Measurements from ENCODE around the gene LMAN1. TPM values are rescaled to one million over a fixed set of nuclear protein-coding genes. Genes with fewer than 3 reads are reported as not detected.

LMAN1 gene
- total RNA-seq, 1 experiment from 2014 or later, result 73.7 TPM

DNA sequence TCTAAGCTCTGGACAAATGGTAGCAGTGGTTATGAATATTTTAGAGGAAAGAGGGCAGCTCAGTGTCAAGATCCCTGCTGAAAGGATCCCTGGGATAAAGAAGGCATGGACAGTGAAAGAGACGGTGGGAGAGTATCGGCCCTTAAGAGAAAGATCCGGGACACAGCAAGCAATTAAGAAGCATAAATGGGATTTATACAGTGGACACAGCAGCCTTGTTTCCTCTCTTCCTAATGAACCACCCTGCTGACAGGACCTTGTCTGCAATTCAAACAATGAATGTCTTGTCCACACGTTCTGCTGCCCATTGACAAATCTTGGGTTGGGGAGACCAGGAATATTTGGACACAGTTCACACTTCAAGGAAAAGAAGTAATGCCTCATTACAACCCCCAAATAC is 57.1 kb downstream of the LMAN1 start:
- POLR2A ChIA-PET, result no interaction called here
- Histone ChIP-seq H3K27me3 (ENCODE audit: insufficient read depth, low read length) (peaks cover 5% of the 10 kb centered on the region; the same call in 1 of the 2 replicates), H3K27ac (ENCODE audit: low read depth, low read length) (no peak overlapping the region), H3K9ac (ENCODE audit: low read length) (no peak overlapping the region), H2AFZ (ENCODE audit: low read depth, low read length, poor library complexity, severe bottlenecking) (no peak overlapping the region), H3K9me2 (ENCODE audit: insufficient read depth) (no peaks in the 10 kb centered on the region), H3K9me3 (ENCODE audit: control insufficient read depth in 1 of 2, insufficient read depth in 1 of 2, low read depth in 1 of 2, low read length in 2 of 2) (no peaks in the 10 kb centered on the region), H3K4me1 (ENCODE audit: control insufficient read depth in 1 of 2, insufficient read depth in 2 of 2, low read length in 2 of 2) (peaks cover 0 to 10% of the 10 kb centered on the region in 2 experiments; a peak in 2 of 4 replicates), H3K4me2 (ENCODE audit: low read length) (no peak overlapping the region), H3K4me3 (replicated peaks in 1 of 2; ENCODE audit: low read depth in 1 of 2, low read length in 2 of 2) (no peak overlapping the region), H4K20me1 (ENCODE audit: insufficient read depth) (no peaks in the 10 kb centered on the region), H3K36me3 (ENCODE audit: control insufficient read depth in 1 of 2, insufficient read depth in 2 of 2, low read length in 2 of 2) (no peaks in the 10 kb centered on the region), H3K79me2 (ENCODE audit: insufficient read depth, low read length) (no peaks in the 10 kb centered on the region)
- CTCF ChIA-PET, result interaction anchor here (1.1 kb wide), 1 partner anchor 53 kb away, joined by 3 read pairs; no protein-coding TSS in a partner anchor
- intact Hi-C loops (cut with micrococcal nuclease), result no loop called here
- RAD21 ChIA-PET (ENCODE audit: low non-redundant PET in 1 of 2, low total read pairs in 2 of 2, uncharacterized antibody in 2 of 2, unreplicated experiment in 2 of 2), result interaction anchor here in 1 of 2 experiments (1.5 kb wide), 1 partner anchor 101 kb away, joined by 4 read pairs; no protein-coding TSS in a partner anchor
- DNase-seq (ENCODE audit: low read depth, low spot score), result no peak
- no TSS peak for BruUV-seq (replicated peaks)
- ATAC-seq, result no peak
- TF ChIP-seq, protein P1, sequence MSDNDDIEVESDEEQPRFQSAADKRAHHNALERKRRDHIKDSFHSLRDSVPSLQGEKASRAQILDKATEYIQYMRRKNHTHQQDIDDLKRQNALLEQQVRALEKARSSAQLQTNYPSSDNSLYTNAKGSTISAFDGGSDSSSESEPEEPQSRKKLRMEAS (IDR thresholded peaks at IDR 0.05), result no peak
- no peak for TF ChIP-seq ZFX (IDR thresholded peaks at IDR 0.05)
- no peak for TF ChIP-seq POLR2AphosphoS5 (IDR thresholded peaks at IDR 0.05; ENCODE audit: low read depth, low read length)
- TF ChIP-seq FOSL1 (IDR thresholded peaks at IDR 0.05; ENCODE audit: low read depth), result no peak
- no peak for TF ChIP-seq CEBPB (IDR thresholded peaks at IDR 0.05; ENCODE audit: low read depth)
- TF ChIP-seq SIN3A (IDR thresholded peaks at IDR 0.05; ENCODE audit: low read depth), result no peak
- no peak for TF ChIP-seq TCF7L2 (IDR thresholded peaks at IDR 0.05; ENCODE audit: borderline replicate concordance, extremely low read depth, insufficient read depth, insufficient read length)
- TF ChIP-seq ZBTB33 (IDR thresholded peaks at IDR 0.05; ENCODE audit: extremely low read depth, insufficient replicate concordance, low read length), result no peak
- TF ChIP-seq, protein P2, sequence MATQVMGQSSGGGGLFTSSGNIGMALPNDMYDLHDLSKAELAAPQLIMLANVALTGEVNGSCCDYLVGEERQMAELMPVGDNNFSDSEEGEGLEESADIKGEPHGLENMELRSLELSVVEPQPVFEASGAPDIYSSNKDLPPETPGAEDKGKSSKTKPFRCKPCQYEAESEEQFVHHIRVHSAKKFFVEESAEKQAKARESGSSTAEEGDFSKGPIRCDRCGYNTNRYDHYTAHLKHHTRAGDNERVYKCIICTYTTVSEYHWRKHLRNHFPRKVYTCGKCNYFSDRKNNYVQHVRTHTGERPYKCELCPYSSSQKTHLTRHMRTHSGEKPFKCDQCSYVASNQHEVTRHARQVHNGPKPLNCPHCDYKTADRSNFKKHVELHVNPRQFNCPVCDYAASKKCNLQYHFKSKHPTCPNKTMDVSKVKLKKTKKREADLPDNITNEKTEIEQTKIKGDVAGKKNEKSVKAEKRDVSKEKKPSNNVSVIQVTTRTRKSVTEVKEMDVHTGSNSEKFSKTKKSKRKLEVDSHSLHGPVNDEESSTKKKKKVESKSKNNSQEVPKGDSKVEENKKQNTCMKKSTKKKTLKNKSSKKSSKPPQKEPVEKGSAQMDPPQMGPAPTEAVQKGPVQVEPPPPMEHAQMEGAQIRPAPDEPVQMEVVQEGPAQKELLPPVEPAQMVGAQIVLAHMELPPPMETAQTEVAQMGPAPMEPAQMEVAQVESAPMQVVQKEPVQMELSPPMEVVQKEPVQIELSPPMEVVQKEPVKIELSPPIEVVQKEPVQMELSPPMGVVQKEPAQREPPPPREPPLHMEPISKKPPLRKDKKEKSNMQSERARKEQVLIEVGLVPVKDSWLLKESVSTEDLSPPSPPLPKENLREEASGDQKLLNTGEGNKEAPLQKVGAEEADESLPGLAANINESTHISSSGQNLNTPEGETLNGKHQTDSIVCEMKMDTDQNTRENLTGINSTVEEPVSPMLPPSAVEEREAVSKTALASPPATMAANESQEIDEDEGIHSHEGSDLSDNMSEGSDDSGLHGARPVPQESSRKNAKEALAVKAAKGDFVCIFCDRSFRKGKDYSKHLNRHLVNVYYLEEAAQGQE (IDR thresholded peaks at IDR 0.05; ENCODE audit: low read depth), result no peak
- TF ChIP-seq, protein P3, sequence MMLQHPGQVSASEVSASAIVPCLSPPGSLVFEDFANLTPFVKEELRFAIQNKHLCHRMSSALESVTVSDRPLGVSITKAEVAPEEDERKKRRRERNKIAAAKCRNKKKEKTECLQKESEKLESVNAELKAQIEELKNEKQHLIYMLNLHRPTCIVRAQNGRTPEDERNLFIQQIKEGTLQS (IDR thresholded peaks at IDR 0.05), result no peak
- TF ChIP-seq SRF (IDR thresholded peaks at IDR 0.05; ENCODE audit: low read depth), result no peak
- TF ChIP-seq JUND (IDR thresholded peaks at IDR 0.05), result no peak
- no peak for TF ChIP-seq EZH2phosphoT487 (IDR thresholded peaks at IDR 0.05; ENCODE audit: borderline replicate concordance)
- no peak for TF ChIP-seq CBX3 (IDR thresholded peaks at IDR 0.05; ENCODE audit: low read depth)
- TF ChIP-seq ELF1 (IDR thresholded peaks at IDR 0.05; ENCODE audit: borderline replicate concordance, low read depth), result no peak
- no peak for TF ChIP-seq POLR2A (IDR thresholded peaks at IDR 0.05; ENCODE audit: borderline replicate concordance, extremely low read depth, insufficient read depth, insufficient read length)
- TF ChIP-seq ZNF274 (IDR thresholded peaks at IDR 0.05; ENCODE audit: low read depth, low read length), result no peak
- TF ChIP-seq RAD21 (IDR thresholded peaks at IDR 0.05; ENCODE audit: low read depth), result no peak
- no peak for TF ChIP-seq YY1 (IDR thresholded peaks at IDR 0.05; ENCODE audit: extremely low read depth, insufficient replicate concordance, low read depth, low read length)

All from HCT116 (cell line).